ENCODE measurements around the gene FMO3.

DNA sequence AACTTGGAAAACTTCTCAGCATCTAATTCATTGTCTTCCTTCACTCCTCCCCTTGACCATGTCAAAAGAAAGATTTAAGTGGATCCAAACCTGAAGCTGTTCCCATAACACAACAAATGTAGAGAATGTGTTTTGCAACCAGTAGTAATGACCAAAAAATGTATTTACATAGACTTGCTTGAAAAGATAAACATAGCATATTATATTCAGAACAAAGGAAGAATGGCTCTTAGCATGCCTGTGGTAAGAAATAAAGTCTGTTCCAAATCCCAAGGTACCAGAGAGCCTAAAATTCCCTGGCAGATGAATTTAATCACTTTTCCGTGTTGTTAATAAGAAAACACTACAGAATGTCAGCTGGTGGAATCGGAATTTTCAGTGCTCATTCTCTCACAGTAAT, 36.8 kb downstream of the FMO3 start:
- TF ChIP-seq, protein P1, sequence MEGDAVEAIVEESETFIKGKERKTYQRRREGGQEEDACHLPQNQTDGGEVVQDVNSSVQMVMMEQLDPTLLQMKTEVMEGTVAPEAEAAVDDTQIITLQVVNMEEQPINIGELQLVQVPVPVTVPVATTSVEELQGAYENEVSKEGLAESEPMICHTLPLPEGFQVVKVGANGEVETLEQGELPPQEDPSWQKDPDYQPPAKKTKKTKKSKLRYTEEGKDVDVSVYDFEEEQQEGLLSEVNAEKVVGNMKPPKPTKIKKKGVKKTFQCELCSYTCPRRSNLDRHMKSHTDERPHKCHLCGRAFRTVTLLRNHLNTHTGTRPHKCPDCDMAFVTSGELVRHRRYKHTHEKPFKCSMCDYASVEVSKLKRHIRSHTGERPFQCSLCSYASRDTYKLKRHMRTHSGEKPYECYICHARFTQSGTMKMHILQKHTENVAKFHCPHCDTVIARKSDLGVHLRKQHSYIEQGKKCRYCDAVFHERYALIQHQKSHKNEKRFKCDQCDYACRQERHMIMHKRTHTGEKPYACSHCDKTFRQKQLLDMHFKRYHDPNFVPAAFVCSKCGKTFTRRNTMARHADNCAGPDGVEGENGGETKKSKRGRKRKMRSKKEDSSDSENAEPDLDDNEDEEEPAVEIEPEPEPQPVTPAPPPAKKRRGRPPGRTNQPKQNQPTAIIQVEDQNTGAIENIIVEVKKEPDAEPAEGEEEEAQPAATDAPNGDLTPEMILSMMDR (IDR thresholded peaks at IDR 0.05): no peak
- TF ChIP-seq POLR2AphosphoS5 (IDR thresholded peaks at IDR 0.05) (no peak), EP300 (IDR thresholded peaks at IDR 0.05) (no peak)
